ENCODE results near the gene ZNF823.

Gene ZNF823

DNA sequence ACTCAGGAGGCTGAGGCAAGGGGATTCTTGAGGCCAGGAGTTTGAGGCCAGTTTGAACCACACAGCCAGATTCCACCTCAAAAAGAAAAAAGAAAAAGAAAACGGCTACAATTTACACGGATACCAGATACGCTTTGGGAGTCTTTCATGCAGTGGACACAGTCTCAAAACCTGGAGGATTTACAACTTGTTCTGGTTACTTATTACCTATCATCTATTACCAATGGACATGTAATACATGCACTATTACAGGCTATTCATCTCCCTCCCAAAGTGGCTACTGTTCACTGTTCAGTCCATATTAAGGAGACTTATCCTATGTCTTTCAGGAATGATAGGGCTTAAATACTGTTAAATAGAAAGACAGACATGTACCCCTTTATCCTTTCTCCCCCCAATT is 33.3 kb downstream of the ZNF823 start:
- Mint-ChIP-seq H3K4me1 (peaks cover 2% of the 10 kb centered on the region), H3K9me3 (no peaks in the 10 kb centered on the region), H3K4me3 (no peak overlapping the region), H3K27ac (no peak overlapping the region), H3K36me3 (ENCODE audit: low read depth) (no peaks in the 10 kb centered on the region), H3K27me3 (peaks cover 8% of the 10 kb centered on the region)
- DNase-seq (no peak), ATAC-seq (no peak)

DNA sequence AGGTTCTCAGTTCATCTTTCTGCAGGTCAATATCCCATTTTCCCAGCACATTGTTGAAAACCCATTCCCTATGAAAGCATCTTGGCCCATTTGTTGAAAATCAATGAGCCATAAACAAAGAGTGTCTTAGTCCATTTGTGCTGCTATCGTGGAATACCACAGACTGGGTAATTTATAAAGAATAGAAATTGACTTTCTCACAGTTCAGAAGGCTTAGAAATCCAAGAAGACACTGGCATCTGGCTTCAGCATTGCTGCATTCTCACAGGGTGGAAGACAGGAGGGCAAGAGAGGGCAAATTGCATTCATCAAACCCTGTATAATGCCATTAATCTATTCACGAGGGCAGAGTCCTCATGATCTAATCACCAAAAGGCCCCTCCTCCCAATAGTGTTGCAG is 34.1 kb downstream of the ZNF823 start:
- Mint-ChIP-seq H3K36me3 (ENCODE audit: low read depth) (no peaks in the 10 kb centered on the region), H3K9me3 (no peaks in the 10 kb centered on the region), H3K27me3 (peaks cover 12% of the 10 kb centered on the region), H3K4me3 (no peak overlapping the region), H3K4me1 (peaks cover 2% of the 10 kb centered on the region), H3K27ac (no peak overlapping the region)
- no peak for DNase-seq
- ATAC-seq, result no peak

DNA sequence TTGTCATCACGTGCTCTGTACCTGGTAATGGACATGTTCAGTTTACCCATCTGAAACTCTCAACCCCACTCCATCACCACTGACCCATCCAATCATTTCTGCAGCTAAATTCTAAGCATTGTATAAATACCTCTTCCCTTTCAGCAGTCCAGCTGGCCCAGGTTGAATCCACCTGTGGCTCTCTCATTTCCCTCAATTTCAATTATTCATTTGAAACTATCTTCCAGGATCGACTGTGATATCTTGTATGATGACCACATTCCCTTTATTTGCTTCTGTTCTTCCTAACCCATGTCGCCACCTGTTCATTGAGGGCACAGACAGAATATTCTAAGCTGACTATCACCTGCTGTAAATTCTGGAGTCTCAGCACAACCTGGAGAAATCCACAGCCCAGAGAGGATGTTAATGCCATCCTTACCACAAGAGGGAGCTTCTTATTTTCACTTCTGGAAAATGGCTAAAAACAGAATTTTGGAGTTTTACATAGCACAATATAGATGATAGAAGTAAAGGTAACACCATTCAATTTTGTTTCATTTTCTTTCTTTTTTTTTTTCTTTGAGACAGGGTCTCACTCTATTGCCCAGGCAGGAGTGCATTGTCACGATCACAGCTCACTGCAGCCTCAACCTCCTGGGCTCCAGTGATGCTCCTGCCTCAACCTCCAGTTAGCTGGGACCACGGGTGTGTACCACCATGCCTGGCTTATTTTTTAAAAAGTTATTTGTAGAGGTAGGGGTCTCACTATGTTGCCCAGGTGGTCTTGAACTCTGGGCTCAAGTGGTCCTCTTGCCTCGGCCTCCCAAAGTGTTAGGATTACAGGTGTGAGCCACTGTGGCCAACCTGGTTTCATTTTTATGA is 38.6 kb downstream of the ZNF823 start:
- H3K27me3 Mint-ChIP-seq, result peaks cover 19% of the 10 kb centered on the region
- no peaks in the 10 kb centered on the region for H3K36me3 Mint-ChIP-seq (ENCODE audit: low read depth)
- no peak for ATAC-seq
- no peak overlapping the region for H3K27ac Mint-ChIP-seq
- DNase-seq, result no peak
- peaks cover under 1% of the 10 kb centered on the region for H3K4me1 Mint-ChIP-seq
- H3K4me3 Mint-ChIP-seq, result no peak overlapping the region
- H3K9me3 Mint-ChIP-seq, result no peaks in the 10 kb centered on the region

DNA sequence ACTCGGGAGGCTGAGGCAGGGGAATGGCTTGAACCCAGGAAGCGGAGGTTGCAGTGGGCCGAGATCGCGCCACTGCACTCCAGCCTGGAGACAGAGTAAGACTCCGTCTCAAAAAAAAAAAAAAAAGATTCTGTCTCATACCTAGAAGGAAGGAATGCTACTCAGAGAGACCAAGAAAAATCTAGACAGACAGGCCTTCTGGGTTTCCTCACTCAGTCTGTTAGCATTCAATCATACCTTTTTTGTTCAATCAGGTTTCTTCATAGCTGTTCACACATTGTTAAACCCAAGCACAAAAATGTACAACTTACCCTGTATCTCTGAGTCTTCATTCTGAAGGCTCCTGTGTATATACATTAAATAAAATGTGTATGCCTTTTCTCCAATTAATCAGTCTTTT is 40.5 kb downstream of the ZNF823 start:
- H3K27ac Mint-ChIP-seq, result no peak overlapping the region
- no peaks in the 10 kb centered on the region for H3K9me3 Mint-ChIP-seq
- no peak for DNase-seq
- no peak for ATAC-seq
- peaks cover 34% of the 10 kb centered on the region for H3K27me3 Mint-ChIP-seq
- peaks cover 2% of the 10 kb centered on the region for H3K36me3 Mint-ChIP-seq (ENCODE audit: low read depth)
- H3K4me1 Mint-ChIP-seq, result peaks cover 16% of the 10 kb centered on the region
- no peak overlapping the region for H3K4me3 Mint-ChIP-seq

DNA sequence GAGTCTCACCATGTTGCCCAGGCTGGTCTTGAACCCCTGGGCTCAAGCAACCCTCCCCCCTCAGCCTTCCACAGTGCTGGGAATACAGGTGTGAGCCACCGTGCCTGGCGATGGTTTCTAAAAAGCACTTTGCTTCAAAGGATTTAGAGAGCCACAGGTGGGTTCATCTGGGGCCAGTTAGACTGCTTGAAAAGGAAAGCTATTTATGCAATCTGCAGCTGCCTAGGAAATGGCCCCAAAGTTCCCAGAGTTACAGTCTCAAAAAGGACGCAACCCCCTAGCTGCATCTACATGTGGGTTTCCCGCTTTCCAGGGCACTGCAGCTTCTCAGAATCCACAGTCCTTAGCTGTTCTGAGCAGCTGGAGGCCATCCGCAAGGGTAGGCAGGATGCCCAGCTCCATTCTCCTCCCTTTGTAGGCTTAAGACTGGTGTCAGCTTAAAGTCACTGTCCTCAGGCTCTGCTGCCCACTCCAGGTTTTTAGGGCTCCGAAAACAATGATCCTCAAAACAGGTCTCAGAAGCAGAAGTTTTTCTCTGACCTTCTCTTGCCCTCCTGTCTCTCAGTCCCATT is 41.4 kb downstream of the ZNF823 start:
- H3K4me1 Mint-ChIP-seq, result peaks cover 18% of the 10 kb centered on the region
- H3K4me3 Mint-ChIP-seq, result no peak overlapping the region
- DNase-seq, result no peak
- H3K27ac Mint-ChIP-seq, result no peak overlapping the region
- no peaks in the 10 kb centered on the region for H3K9me3 Mint-ChIP-seq
- H3K36me3 Mint-ChIP-seq (ENCODE audit: low read depth), result peaks cover 3% of the 10 kb centered on the region
- no peak for ATAC-seq
- peaks cover 42% of the 10 kb centered on the region for H3K27me3 Mint-ChIP-seq

DNA sequence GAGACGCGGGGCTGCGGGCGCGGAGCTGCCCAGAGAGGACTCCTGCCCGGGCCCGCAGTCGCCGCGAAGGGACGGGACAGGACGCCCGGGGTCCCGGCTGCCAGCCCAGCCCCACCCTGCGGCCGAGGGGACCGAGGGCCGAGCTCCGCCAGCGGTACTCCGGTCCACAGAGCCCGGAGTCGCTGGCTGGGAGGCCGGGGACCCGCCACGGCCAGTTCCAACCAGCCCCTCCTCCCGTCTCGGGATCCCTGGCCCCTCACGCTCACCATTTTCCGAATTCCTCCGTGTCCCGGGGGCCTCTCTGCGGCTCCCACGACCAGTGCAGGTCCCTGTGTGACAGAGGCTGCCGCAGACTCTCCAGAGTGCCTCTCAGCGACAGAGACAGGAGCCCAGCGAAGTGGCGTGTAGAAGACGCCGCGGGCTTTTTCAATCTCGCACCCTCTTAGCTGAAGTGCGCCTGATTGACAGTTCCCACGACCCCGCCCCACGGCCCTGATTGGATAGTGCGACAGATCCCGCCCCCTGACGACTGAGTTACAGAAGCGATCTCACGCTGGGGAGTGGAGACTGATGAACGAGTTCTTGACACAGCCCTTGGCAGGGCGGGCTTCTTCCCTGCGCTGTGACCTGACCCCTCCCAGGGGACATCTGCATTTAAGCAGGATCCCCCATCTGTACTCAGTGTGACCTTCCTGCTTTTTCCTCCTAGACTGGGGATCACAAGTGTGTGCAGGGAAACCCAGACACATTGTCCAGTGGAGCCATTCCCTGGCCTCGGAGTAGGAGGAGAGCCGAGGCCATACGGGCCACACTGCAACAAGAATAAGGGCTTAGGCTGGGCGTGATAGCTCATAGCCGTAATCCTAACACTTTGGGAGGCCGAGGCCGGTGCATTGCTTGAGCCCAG is 44.0 kb downstream of the ZNF823 start:
- Mint-ChIP-seq H3K4me3 (peak overlapping the region; percentile 85), H3K27ac (peak overlapping the region; percentile 66), H3K4me1 (peaks cover 18% of the 10 kb centered on the region), H3K9me3 (peaks cover 2% of the 10 kb centered on the region), H3K27me3 (peaks cover 47% of the 10 kb centered on the region), H3K36me3 (ENCODE audit: low read depth) (peaks cover 3% of the 10 kb centered on the region)
- DNase-seq, result peak; percentile 94
- peak; percentile 98 for ATAC-seq

DNA sequence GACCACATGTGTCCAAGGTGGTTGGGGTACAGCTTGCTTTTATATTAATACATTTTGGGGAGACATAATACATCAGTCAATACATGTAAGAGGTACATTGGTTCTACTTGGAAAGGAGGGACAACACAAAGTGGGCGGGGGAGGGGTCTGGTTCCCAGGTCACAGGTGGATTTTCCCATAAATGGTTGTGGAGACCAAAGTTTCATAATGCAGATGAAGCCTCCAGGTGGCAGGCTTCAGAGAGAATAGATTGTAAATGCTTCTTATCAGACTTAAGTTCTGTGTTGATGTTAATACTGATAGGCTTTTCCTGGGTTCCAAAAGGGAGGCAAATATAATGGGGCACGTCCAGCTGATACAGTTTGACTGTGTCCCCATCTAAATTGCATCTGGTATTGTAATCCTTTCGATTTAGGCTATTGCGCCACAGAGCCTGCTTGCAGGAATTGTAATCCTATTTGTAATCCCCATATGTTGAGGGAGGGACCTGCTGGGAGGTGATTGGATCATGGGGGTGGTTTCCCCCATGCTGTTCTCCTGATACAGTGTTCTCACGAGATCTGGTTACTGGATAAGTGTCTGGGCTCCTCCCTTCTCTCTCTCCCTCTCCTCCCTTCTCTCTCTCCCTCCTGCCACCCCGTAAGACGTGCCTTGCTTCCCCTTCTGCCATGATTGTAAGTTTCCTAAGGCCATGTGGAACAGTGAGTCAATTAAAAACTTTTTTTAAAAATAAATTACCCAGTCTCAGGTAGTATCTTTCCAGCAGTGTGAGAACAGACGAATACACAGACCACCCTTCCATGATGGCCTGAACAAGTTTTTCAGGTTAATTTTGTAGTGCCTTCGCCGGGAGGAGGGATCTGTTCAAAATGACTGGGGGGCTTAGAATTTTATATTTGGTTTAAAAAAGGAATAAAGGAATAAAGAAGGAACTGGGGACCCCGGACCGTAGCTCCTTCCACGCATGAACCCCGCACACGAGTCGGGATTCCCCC is 44.9 kb downstream of the ZNF823 start:
- H3K4me3 Mint-ChIP-seq, result peak overlapping the region; percentile 85
- DNase-seq (no peak), ATAC-seq (no peak)
- peak overlapping the region; percentile 7 for H3K27ac Mint-ChIP-seq
- peaks cover 50% of the 10 kb centered on the region for H3K27me3 Mint-ChIP-seq
- H3K4me1 Mint-ChIP-seq, result peaks cover 18% of the 10 kb centered on the region
- peaks cover 5% of the 10 kb centered on the region for H3K9me3 Mint-ChIP-seq
- H3K36me3 Mint-ChIP-seq (ENCODE audit: low read depth), result peaks cover 3% of the 10 kb centered on the region

DNA sequence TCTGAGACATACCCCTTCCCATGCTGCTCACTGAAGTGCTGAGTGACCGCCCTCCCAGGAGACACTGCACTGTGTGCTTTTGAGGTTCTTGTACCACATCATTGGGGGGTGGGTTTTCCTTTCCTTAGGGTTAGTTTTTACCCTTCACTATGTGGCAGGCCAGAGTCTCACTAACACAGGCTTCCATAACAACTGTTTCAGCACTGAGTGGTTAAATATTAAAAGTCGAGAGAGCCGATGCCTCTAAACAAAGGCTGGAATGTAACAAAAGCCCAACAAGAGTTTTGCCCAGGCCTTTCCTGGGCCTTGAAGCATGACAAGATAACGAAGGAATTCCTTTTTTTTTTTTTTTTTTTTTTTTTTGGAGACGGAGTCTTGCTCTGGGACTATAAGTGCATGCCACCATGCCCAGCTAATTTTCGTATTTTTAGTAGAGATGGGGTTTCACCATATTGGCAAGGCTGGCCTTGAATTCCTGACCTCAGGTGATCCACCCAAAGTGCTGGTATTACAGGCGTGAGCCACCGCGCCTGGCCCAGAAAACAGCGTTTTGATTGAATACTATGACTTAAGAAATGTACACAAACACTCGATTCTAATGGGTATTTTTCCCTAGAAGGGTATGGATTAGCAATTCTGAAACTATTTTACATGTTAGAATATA is 46.5 kb downstream of the ZNF823 start:
- Mint-ChIP-seq H3K4me1 (peaks cover 18% of the 10 kb centered on the region), H3K27me3 (peaks cover 50% of the 10 kb centered on the region), H3K36me3 (ENCODE audit: low read depth) (peaks cover 3% of the 10 kb centered on the region), H3K4me3 (no peak overlapping the region), H3K27ac (no peak overlapping the region), H3K9me3 (peaks cover 10% of the 10 kb centered on the region)
- ATAC-seq, result no peak
- no peak for DNase-seq

DNA sequence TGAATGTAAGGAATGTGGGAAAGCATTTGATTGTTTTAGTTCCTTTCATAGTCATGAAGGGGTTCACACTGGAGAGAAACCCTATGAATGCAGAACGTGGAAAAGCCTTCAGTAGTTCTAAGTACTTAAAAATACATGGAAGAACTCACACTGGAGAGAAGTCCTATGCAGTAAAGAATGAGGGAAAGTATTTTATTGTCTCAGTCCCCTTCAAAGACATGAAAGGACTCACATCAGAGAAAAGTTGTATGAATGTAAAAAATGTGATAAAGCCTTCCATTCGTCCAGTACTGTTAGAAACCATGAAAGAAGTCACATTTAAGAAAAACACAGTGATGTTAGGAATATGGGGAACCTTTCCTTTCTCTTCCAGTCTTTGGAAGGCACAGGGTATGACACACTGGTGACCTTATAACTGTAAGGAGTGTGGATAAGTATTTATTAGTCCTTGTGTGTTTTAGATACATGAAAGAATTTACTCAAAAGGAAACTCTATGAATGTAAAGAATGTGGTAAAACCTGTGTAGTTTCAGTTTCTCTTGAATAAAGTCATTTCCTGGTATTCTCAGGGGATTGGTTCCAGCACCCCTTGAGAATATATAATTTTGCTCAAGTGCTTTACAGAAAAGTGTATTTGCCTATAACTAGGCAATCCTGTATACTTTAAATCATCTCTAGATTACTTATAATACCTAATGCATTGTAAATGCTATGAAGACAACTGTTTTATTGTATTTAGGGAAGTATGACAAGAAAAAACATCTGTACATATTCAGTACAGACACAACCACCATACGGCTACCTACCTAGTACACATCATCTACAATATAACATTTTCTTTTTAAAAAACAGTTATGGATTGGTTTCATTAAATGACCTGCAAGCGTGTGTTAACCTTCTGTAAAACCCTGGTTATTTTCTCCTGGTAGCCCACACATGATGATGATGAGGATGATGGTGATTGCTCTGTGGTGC is 52.8 kb downstream of the ZNF823 start:
- Mint-ChIP-seq H3K27me3 (peaks cover 9% of the 10 kb centered on the region), H3K9me3 (peaks cover 55% of the 10 kb centered on the region), H3K4me1 (peaks cover 12% of the 10 kb centered on the region), H3K4me3 (no peak overlapping the region), H3K27ac (no peak overlapping the region), H3K36me3 (ENCODE audit: low read depth) (peaks cover 14% of the 10 kb centered on the region)
- ATAC-seq (peak; percentile 68), DNase-seq (no peak)

DNA sequence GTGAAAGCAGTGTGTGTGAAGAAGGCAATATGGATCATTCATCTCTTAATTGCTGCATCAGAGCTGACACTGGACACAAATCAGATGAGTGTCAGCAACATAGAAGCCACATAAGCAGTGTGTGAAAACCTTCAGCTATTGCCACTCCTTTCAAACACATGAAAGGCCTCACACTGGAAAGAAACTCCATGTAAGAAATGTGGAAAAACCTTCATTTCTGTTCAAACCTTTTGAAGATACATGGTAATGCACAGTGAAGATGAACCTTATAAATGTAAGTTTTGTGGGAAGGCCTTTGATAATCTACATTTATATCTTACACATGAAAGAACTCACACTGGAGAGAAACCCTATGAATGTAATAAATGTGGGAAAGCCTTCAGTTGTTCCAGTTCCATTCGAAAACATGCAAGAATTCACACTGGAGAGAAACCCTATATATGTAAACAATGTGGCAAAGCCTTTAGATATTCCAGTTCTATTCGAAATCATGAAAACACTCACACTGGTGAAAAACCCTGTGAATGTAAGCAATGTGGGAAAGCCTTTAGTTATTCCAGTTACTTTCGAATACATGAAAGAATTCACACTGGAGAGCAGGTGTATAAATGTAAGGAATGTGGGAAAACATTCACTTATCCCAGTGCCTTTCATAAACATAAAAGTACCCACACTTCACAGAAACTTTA is 53.6 kb downstream of the ZNF823 start:
- Mint-ChIP-seq H3K4me1 (peaks cover 12% of the 10 kb centered on the region), H3K4me3 (no peak overlapping the region), H3K9me3 (peaks cover 63% of the 10 kb centered on the region), H3K27ac (no peak overlapping the region), H3K27me3 (peaks cover 10% of the 10 kb centered on the region), H3K36me3 (ENCODE audit: low read depth) (peaks cover 20% of the 10 kb centered on the region)
- DNase-seq (no peak), ATAC-seq (no peak)

DNA sequence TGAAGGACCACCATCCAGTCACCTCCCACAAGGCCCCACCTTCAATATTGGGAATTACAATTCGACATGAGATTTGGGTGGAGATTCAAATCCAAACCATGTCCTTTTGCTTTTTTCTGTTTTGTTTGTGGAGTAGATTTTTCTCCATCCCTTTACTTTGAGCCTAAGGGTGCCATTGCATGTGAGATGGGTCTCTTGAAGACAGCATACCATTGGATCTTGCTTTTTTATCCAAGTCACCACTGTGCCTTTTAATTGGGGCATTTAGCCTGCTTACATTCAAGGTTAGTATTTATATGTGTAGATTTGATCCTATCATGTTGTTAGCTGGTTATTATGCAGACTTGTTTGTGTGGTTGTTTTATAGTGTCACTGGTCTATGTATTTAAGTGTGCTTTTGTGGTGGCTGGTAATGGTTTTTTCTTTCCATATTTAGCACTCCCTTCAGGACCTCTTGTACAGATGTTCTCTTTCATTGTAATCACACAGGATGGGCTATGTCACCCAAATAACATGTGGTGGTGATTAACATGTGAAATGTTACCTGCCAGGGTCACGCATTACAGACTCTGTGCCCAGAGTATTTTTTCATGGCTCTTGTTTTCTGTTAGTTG is 58.0 kb downstream of the ZNF823 start:
- Mint-ChIP-seq H3K4me3 (no peak overlapping the region), H3K4me1 (peaks cover 16% of the 10 kb centered on the region), H3K36me3 (ENCODE audit: low read depth) (peaks cover 20% of the 10 kb centered on the region), H3K9me3 (peaks cover 43% of the 10 kb centered on the region), H3K27me3 (peaks cover 15% of the 10 kb centered on the region), H3K27ac (no peak overlapping the region)
- no peak for DNase-seq
- no peak for ATAC-seq

DNA sequence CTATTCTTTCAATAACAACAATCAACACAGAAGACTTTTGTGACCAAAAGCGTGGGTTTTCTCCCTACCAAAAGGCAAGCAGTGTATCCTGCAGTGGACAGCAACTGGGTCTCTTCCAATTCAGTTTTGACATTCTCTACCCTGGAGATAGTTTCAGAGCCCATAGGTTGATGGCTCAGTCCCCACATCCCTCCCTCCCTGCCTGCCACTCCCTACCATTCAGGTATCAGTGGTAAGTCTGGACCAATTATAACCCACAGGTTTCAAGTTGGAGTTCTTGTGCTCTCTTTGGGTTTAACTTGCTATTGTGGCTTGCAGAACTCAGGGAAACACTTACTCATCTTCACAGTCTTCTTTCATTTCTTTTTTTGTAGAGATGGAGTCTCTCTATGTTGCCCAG is 60.2 kb downstream of the ZNF823 start:
- Mint-ChIP-seq H3K9me3 (peaks cover 25% of the 10 kb centered on the region), H3K4me1 (peaks cover 19% of the 10 kb centered on the region), H3K4me3 (no peak overlapping the region), H3K36me3 (ENCODE audit: low read depth) (peaks cover 12% of the 10 kb centered on the region), H3K27me3 (peaks cover 35% of the 10 kb centered on the region), H3K27ac (peak overlapping the region; percentile 75)
- no peak for DNase-seq
- peak; percentile 80 for ATAC-seq

Measured in activated naive CD8-positive, alpha-beta T cell treated with anti-CD3 and anti-CD28 coated beads, Interleukin-2, amount 50 U/mL, for 24 hours (primary cell).